Trophoblast cell (in vitro differentiated cells and primary cell): ENCODE results near the gene PLEKHA7.

ENCODE experiments used
- DNase-seq, 2 donors: peaks; one replicate each; pipeline ENCODE4 v3.0.0-alpha.2; 2016
- H2AFZ ChIP-seq: 2 replicates; pipeline ENCODE4 v1.6.1; 2013; ENCODE audit warnings: low read length, moderate library complexity, mild to moderate bottlenecking; ENCODE audit not compliant: insufficient read depth, poor library complexity
- H2AK5ac ChIP-seq: 2 replicates; pipeline ENCODE4 v1.6.1; 2013; ENCODE audit warnings: mild to moderate bottlenecking, low read length
- H2BK120ac ChIP-seq: 2 replicates; pipeline ENCODE4 v1.6.1; 2013; ENCODE audit warnings: low read length, mild to moderate bottlenecking, moderate library complexity; ENCODE audit not compliant: insufficient read depth, poor library complexity
- H2BK12ac ChIP-seq: 2 replicates; pipeline ENCODE4 v1.6.1; 2013; ENCODE audit warnings: mild to moderate bottlenecking, low read length, moderate library complexity
- H2BK5ac ChIP-seq: 2 replicates; pipeline ENCODE4 v1.6.1; 2013; ENCODE audit warnings: low read length, low read depth, moderate library complexity, mild to moderate bottlenecking; ENCODE audit not compliant: poor library complexity
- H3K14ac ChIP-seq: 2 replicates; pipeline ENCODE4 v1.6.1; 2013; ENCODE audit warnings: mild to moderate bottlenecking, low read length
- H3K18ac ChIP-seq: 2 replicates; pipeline ENCODE4 v1.6.1; 2013; ENCODE audit warnings: mild to moderate bottlenecking, low read length
- H3K23ac ChIP-seq: 2 replicates; pipeline ENCODE4 v1.6.1; 2013; ENCODE audit warnings: low read length
- H3K27ac ChIP-seq: 2 replicates; pipeline ENCODE4 v1.5.1; 2013; ENCODE audit warnings: low read depth, mild to moderate bottlenecking, inconsistent platforms, low read length, moderate library complexity
- H3K27me3 ChIP-seq: 2 replicates; pipeline ENCODE4 v1.6.1; 2013; ENCODE audit warnings: inconsistent platforms, mild to moderate bottlenecking, low read length, moderate library complexity; ENCODE audit not compliant: insufficient read depth
- H3K36me3 ChIP-seq, 2 experiments: 1 replicate in 1 of 2; 2 replicates in 1 of 2; pipeline ENCODE4 v1.6.1; 2013; ENCODE audit warnings: low read length in 2 of 2, mild to moderate bottlenecking in 2 of 2, moderate library complexity in 1 of 2; ENCODE audit not compliant: insufficient read depth in 2 of 2, control insufficient read depth in 1 of 2
- H3K4ac ChIP-seq: 2 replicates; pipeline ENCODE4 v1.6.1; 2013; ENCODE audit warnings: low read depth, mild to moderate bottlenecking, low read length, moderate library complexity
- H3K4me1 ChIP-seq, 2 experiments: 1 replicate in 1 of 2; 2 replicates in 1 of 2; pipeline ENCODE4 v1.6.1; 2013; ENCODE audit warnings: low read length in 2 of 2, mild to moderate bottlenecking in 2 of 2, moderate library complexity in 1 of 2; ENCODE audit not compliant: insufficient read depth in 2 of 2, control insufficient read depth in 1 of 2
- H3K4me2 ChIP-seq: 2 replicates; pipeline ENCODE4 v1.6.1; 2013; ENCODE audit warnings: inconsistent platforms, mild to moderate bottlenecking, low read length, moderate library complexity
- H3K4me3 ChIP-seq: 2 replicates; pipeline ENCODE4 v1.5.1; 2013; ENCODE audit warnings: mild to moderate bottlenecking, low read depth, low read length, inconsistent platforms
- H3K79me1 ChIP-seq: one replicate; pipeline ENCODE4 v1.6.1; 2013; ENCODE audit warnings: low read length
- H3K79me2 ChIP-seq: 2 replicates; pipeline ENCODE4 v1.6.1; 2013; ENCODE audit warnings: low read length, mild to moderate bottlenecking; ENCODE audit not compliant: control insufficient read depth, insufficient read depth, poor library complexity
- H3K9ac ChIP-seq: 2 replicates; pipeline ENCODE4 v1.6.1; 2013; ENCODE audit warnings: mild to moderate bottlenecking, low read length
- H3K9me3 ChIP-seq: 2 replicates; pipeline ENCODE4 v1.6.1; 2013; ENCODE audit warnings: low read depth, mild to moderate bottlenecking, control low read depth, inconsistent platforms, low read length; ENCODE audit not compliant: insufficient read depth
- H4K12ac ChIP-seq: 2 replicates; pipeline ENCODE4 v1.6.1; 2013; ENCODE audit warnings: low read depth, mild to moderate bottlenecking, low read length, moderate library complexity
- H4K8ac ChIP-seq: 2 replicates; pipeline ENCODE4 v1.6.1; 2013; ENCODE audit warnings: low read depth, mild to moderate bottlenecking, low read length, moderate library complexity
- H4K91ac ChIP-seq: one replicate; pipeline ENCODE4 v1.6.1; 2013; ENCODE audit warnings: low read depth, mild to moderate bottlenecking, low read length, moderate library complexity
- WGBS: extraction: QIAGEN DNeasy Blood & Tissue Kit; methylation state at CpG from one replicate; pipeline ENCODE4 v1.1.7; 2013; ENCODE audit warnings: missing lambda C conversion rate; ENCODE audit not compliant: insufficient read length, insufficient coverage; ENCODE audit errors: extremely low coverage; 5-methylcytosine and 5-hydroxymethylcytosine counted together

PLEKHA7 gene

DNA sequence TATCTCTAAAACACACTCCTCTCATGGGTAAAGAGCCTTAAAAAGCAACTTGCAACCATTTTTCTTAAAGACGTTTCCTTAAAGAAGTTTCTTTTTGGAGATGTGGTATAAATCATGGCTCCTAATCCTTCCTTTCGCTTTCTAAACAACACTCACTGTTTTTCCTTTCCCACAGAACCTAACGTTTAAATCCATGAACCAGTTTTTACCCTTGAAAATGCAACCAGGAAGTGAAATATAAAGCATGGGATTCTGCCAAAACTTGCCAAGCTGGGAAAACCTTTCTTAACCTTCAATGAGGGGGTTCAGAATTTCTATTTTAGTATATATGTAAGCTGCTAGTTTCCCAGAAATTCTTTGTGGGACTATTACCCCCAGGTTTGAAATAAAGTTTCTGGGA is 8.6 kb downstream of the PLEKHA7 start:
- Histone ChIP-seq H3K27ac (no peak overlapping the region), H3K9ac (no peak overlapping the region), H2BK120ac (no peak overlapping the region), H3K36me3 (no peaks in the 10 kb centered on the region), H3K23ac (no peak overlapping the region), H2AK5ac (no peak overlapping the region), H3K4me1 (no peaks in the 10 kb centered on the region), H2AFZ (no peak overlapping the region), H3K4me2 (no peak overlapping the region), H3K4me3 (no peak overlapping the region), H3K79me2 (no peaks in the 10 kb centered on the region), H3K9me3 (no peaks in the 10 kb centered on the region), H2BK5ac (no peak overlapping the region), H4K8ac (no peak overlapping the region), H4K12ac (no peak overlapping the region), H3K18ac (no peak overlapping the region), H3K27me3 (no peaks in the 10 kb centered on the region), H4K91ac (no peak overlapping the region), H3K14ac (no peak overlapping the region), H3K4ac (no peak overlapping the region), H2BK12ac (no peak overlapping the region), H3K79me1 (no peaks in the 10 kb centered on the region)
- no peak for DNase-seq
- WGBS = 100% methylated on average over 2 of the region's 3 CpGs

- no CpG with 5 or more reads among the region's 7 CpGs for WGBS
- Histone ChIP-seq H3K4me1 (no peaks in the 10 kb centered on the region), H3K4me3 (no peak overlapping the region), H2AFZ (no peak overlapping the region), H2AK5ac (no peak overlapping the region), H3K18ac (no peak overlapping the region), H4K12ac (no peak overlapping the region), H3K14ac (no peak overlapping the region), H4K8ac (no peak overlapping the region), H3K79me1 (no peaks in the 10 kb centered on the region), H3K4ac (no peak overlapping the region), H2BK120ac (no peak overlapping the region), H2BK5ac (no peak overlapping the region), H3K79me2 (no peaks in the 10 kb centered on the region), H3K9ac (no peak overlapping the region), H3K4me2 (no peak overlapping the region), H3K36me3 (no peaks in the 10 kb centered on the region), H3K9me3 (no peaks in the 10 kb centered on the region), H4K91ac (no peak overlapping the region), H3K27ac (no peak overlapping the region), H3K23ac (no peak overlapping the region), H3K27me3 (no peaks in the 10 kb centered on the region), H2BK12ac (no peak overlapping the region)
- DNase-seq = no peak
Measured at GRCh38 chr11:17004486-17005148, 9.6 kb downstream of the PLEKHA7 start.

GRCh38 chr11:17003426-17003825 is 10.8 kb downstream of the PLEKHA7 start:
- no peak overlapping the region for H3K23ac ChIP-seq
- no peak overlapping the region for H4K91ac ChIP-seq
- no peak overlapping the region for H2BK5ac ChIP-seq
- H3K9ac ChIP-seq = no peak overlapping the region
- H3K79me1 ChIP-seq = no peaks in the 10 kb centered on the region
- no peak overlapping the region for H3K4ac ChIP-seq
- no peak overlapping the region for H3K18ac ChIP-seq
- no peaks in the 10 kb centered on the region for H3K9me3 ChIP-seq
- H4K12ac ChIP-seq = no peak overlapping the region
- DNase-seq = no peak
- no CpG with 5 or more reads among the region's 2 CpGs for WGBS
- peaks cover 6 to 8% of the 10 kb centered on the region in 2 experiments for H3K4me1 ChIP-seq
- H2BK12ac ChIP-seq = no peak overlapping the region
- no peaks in the 10 kb centered on the region for H3K79me2 ChIP-seq
- H2AFZ ChIP-seq = no peak overlapping the region
- H4K8ac ChIP-seq = no peak overlapping the region
- H3K14ac ChIP-seq = no peak overlapping the region
- no peak overlapping the region for H3K27ac ChIP-seq
- no peaks in the 10 kb centered on the region for H3K36me3 ChIP-seq
- no peak overlapping the region for H2AK5ac ChIP-seq
- no peak overlapping the region for H2BK120ac ChIP-seq
- H3K4me3 ChIP-seq = no peak overlapping the region
- H3K27me3 ChIP-seq = no peaks in the 10 kb centered on the region
- no peak overlapping the region for H3K4me2 ChIP-seq

GRCh38 chr11:17002543-17002942 is 11.7 kb downstream of the PLEKHA7 start:
- H4K12ac ChIP-seq = no peak overlapping the region
- H2BK12ac ChIP-seq = no peak overlapping the region
- peaks cover 6 to 8% of the 10 kb centered on the region in 2 experiments for H3K4me1 ChIP-seq
- no peak overlapping the region for H3K9ac ChIP-seq
- no peak overlapping the region for H3K4me2 ChIP-seq
- no peak overlapping the region for H2BK5ac ChIP-seq
- DNase-seq = no peak
- H4K8ac ChIP-seq = no peak overlapping the region
- H3K4me3 ChIP-seq = no peak overlapping the region
- H3K79me2 ChIP-seq = no peaks in the 10 kb centered on the region
- no peak overlapping the region for H3K23ac ChIP-seq
- H3K9me3 ChIP-seq = no peaks in the 10 kb centered on the region
- no peaks in the 10 kb centered on the region for H3K36me3 ChIP-seq
- no peak overlapping the region for H3K27ac ChIP-seq
- H3K79me1 ChIP-seq = no peaks in the 10 kb centered on the region
- H2BK120ac ChIP-seq = no peak overlapping the region
- H3K18ac ChIP-seq = no peak overlapping the region
- H3K27me3 ChIP-seq = no peaks in the 10 kb centered on the region
- H4K91ac ChIP-seq = no peak overlapping the region
- H3K4ac ChIP-seq = no peak overlapping the region
- no peak overlapping the region for H2AFZ ChIP-seq
- WGBS = no CpG with 5 or more reads among the region's 4 CpGs
- H2AK5ac ChIP-seq = no peak overlapping the region
- H3K14ac ChIP-seq = no peak overlapping the region
